ENCODE results near the gene MAD1L1.

MAD1L1 gene

DNA sequence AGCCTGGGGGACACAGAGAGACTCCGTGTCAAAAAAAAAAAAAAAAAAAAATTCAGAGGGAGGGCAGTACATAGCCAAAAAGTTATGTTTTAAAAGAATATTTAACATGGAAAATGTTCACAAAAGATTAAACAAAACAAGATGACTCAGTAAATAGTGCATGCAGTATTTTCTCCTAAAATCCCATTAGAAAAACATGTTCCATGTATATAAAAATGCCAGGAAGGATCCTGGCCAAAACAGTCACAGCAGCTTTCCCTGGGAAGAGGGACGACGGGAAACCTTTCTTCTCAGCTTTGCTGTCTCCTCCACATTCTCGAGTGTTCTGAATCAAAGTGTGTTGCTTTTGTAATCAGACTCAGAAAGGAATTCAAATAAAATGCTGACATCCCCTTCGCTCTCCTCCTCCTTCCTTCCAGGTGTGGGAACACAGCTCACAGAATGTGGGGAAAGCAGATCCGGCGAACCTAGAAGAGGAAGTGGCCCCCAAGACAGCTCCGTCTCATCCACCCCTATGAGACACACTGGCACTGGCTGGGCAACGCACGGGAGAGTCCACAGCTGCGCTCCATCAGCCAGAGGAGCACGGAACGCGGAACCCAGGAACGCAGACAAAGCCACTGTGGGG lies 139.4 kb downstream of the MAD1L1 start:
- CTCF ChIA-PET = interaction anchor here (1.1 kb wide), 1 partner anchor 27 kb away, joined by 4 read pairs; no protein-coding TSS in a partner anchor

DNA sequence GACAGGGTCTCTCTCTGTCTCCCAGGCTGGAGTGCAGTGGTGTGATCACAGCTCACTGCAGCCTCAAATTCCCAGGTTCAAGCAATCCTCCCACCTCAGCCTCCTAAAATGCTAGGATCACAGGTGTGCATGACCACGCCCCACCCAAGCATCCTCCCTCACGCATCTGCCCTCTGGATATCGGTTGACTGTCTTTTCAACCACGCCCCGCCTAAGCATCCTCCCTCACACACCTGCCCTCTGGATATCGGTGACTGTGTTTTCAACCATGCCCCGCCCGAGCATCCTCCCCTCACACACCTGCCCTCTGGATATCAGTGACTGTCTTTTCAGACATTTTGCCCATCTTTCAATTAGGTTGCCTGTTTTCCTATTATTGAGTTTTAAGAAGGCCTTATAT lies 140.5 kb downstream of the MAD1L1 start:
- POLR2A ChIA-PET = no interaction called here
- no peak for DNase-seq
- 89% methylated on average over 8 of the region's 8 CpGs for WGBS (ENCODE audit: insufficient coverage)
- Histone ChIP-seq H3K4me1 (ENCODE audit: control extremely low read depth in 1 of 4, control insufficient read depth in 4 of 4, insufficient read depth in 4 of 4, low read length in 3 of 4) (peaks cover 2 to 36% (median 14%) of the 10 kb centered on the region in 4 experiments), H3K27me3 (replicated peaks in 2 of 5; ENCODE audit: control insufficient read depth in 4 of 5, insufficient read depth in 5 of 5, low read length in 4 of 5) (no peaks in the 10 kb centered on the region), H3K9me3 (ENCODE audit: control extremely low read depth in 1 of 5, control insufficient read depth in 4 of 5, insufficient read depth in 2 of 5, low read depth in 1 of 5, low read length in 4 of 5) (no peaks in the 10 kb centered on the region), H3K36me3 (ENCODE audit: control insufficient read depth in 4 of 4, insufficient read depth in 4 of 4, low read length in 3 of 4) (peaks cover 0 to 12% (median 2%) of the 10 kb centered on the region in 4 experiments), H3K27ac (ENCODE audit: insufficient read depth in 1 of 2, low read depth in 1 of 2, low read length in 2 of 2, poor library complexity in 1 of 2, severe bottlenecking in 2 of 2) (no peak overlapping the region), H3K4me3 (ENCODE audit: control insufficient read depth in 1 of 7, extremely low read depth in 1 of 7, insufficient read depth in 4 of 7, low read depth in 2 of 7, low read length in 6 of 7) (no peak overlapping the region)
- CTCF ChIA-PET = no interaction called here

More for the DNA sequence above, 139.4 kb downstream of the MAD1L1 start:
- WGBS (ENCODE audit: insufficient coverage) = 93% methylated on average over 9 of the region's 15 CpGs
- POLR2A ChIA-PET = no interaction called here
- no peak for DNase-seq
- Histone ChIP-seq H3K27ac (ENCODE audit: insufficient read depth in 1 of 2, low read depth in 1 of 2, low read length in 2 of 2, poor library complexity in 1 of 2, severe bottlenecking in 2 of 2) (no peak overlapping the region), H3K9me3 (ENCODE audit: control extremely low read depth in 1 of 5, control insufficient read depth in 4 of 5, insufficient read depth in 2 of 5, low read depth in 1 of 5, low read length in 4 of 5) (no peaks in the 10 kb centered on the region), H3K4me3 (ENCODE audit: control insufficient read depth in 1 of 7, extremely low read depth in 1 of 7, insufficient read depth in 4 of 7, low read depth in 2 of 7, low read length in 6 of 7) (no peak overlapping the region), H3K4me1 (ENCODE audit: control extremely low read depth in 1 of 4, control insufficient read depth in 4 of 4, insufficient read depth in 4 of 4, low read length in 3 of 4) (peaks cover 0 to 35% (median 4%) of the 10 kb centered on the region in 4 experiments), H3K27me3 (replicated peaks in 2 of 5; ENCODE audit: control insufficient read depth in 4 of 5, insufficient read depth in 5 of 5, low read length in 4 of 5) (no peaks in the 10 kb centered on the region), H3K36me3 (ENCODE audit: control insufficient read depth in 4 of 4, insufficient read depth in 4 of 4, low read length in 3 of 4) (peaks cover 0 to 12% (median 2%) of the 10 kb centered on the region in 4 experiments)

DNA sequence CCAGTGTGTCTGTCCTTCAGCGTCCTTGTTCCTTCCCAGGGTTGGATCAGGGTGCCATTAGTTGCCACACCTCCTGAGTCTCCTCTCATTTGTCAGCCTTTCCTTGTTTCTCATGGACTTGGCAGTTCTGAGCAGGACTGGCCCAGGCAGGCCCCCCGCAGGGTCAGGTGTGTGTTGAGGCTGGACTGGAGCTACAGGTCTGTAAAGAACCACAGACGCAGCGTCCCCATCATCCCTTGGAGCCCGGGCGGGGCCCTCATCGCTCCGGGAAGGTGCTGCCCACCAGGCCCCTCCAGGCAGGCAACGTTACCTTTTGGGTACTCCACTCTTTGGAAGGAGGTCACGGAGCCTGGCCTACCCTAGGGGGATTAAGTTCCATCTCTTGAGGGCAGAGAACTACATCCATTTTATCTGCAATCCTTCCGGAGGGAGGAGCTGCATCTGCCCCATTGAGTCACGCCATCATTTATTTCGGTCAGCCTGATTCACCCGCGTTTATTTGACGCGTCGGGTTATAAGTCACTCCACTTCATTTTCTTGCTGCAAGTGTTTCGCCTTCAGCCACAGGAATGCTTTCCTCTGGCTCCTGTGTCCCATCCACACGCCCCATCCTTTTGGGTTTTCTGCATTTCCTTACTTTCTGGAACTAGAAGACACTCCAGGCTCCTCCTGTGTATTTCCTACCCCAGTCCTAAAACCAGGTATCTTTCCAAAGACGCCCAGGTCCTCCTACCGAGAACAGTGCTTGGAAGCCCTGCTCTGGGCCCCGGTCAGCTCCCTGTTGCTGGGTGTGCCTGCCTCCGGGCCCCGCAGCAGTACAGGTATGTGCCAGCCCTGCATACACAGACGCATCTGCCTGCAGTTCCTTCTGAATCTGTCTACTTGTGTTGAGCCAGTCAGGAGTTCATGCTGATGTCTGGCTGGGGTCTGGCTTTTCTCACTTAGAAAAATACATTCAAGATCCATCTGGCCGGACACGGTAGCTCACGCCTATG lies 141.9 kb downstream of the MAD1L1 start:
- Histone ChIP-seq H3K27ac (ENCODE audit: insufficient read depth in 1 of 2, low read depth in 1 of 2, low read length in 2 of 2, poor library complexity in 1 of 2, severe bottlenecking in 2 of 2) (no peak overlapping the region), H3K27me3 (replicated peaks in 2 of 5; ENCODE audit: control insufficient read depth in 4 of 5, insufficient read depth in 5 of 5, low read length in 4 of 5) (no peaks in the 10 kb centered on the region), H3K4me3 (ENCODE audit: control insufficient read depth in 1 of 7, extremely low read depth in 1 of 7, insufficient read depth in 4 of 7, low read depth in 2 of 7, low read length in 6 of 7) (no peak overlapping the region), H3K9me3 (ENCODE audit: control extremely low read depth in 1 of 5, control insufficient read depth in 4 of 5, insufficient read depth in 2 of 5, low read depth in 1 of 5, low read length in 4 of 5) (no peaks in the 10 kb centered on the region), H3K4me1 (ENCODE audit: control extremely low read depth in 1 of 4, control insufficient read depth in 4 of 4, insufficient read depth in 4 of 4, low read length in 3 of 4) (peaks cover 2 to 36% (median 15%) of the 10 kb centered on the region in 4 experiments), H3K36me3 (ENCODE audit: control insufficient read depth in 4 of 4, insufficient read depth in 4 of 4, low read length in 3 of 4) (peaks cover 0 to 12% (median 2%) of the 10 kb centered on the region in 4 experiments)
- CTCF ChIA-PET = no interaction called here
- 98% methylated on average over 29 of the region's 29 CpGs for WGBS (ENCODE audit: insufficient coverage)
- DNase-seq = no peak
- POLR2A ChIA-PET = no interaction called here

- no peaks in the 10 kb centered on the region for H3K27me3 ChIP-seq (replicated peaks in 2 of 5; ENCODE audit: control insufficient read depth in 4 of 5, insufficient read depth in 5 of 5, low read length in 4 of 5)
- H3K9me3 ChIP-seq (ENCODE audit: control extremely low read depth in 1 of 5, control insufficient read depth in 4 of 5, insufficient read depth in 2 of 5, low read depth in 1 of 5, low read length in 4 of 5) = no peaks in the 10 kb centered on the region
These were observed 143.9 kb downstream of the MAD1L1 start for GRCh38 chr7:2088801-2089200.

GRCh38 chr7:2087744-2088143 lies 145.0 kb downstream of the MAD1L1 start:
- H3K27me3 ChIP-seq (replicated peaks in 2 of 5; ENCODE audit: control insufficient read depth in 4 of 5, insufficient read depth in 5 of 5, low read length in 4 of 5) = no peaks in the 10 kb centered on the region
- CTCF ChIA-PET = interaction anchor here (1.1 to 1.8 kb wide), 2 partner anchors 12 to 17 kb away, joined by 3 to 5 read pairs; no protein-coding TSS in a partner anchor
- DNase-seq = peak; percentile 50 to 90 (median 86)
- peak overlapping the region in 2 of 7 experiments; percentile 14 to 50 for H3K4me3 ChIP-seq (ENCODE audit: control insufficient read depth in 1 of 7, extremely low read depth in 1 of 7, insufficient read depth in 4 of 7, low read depth in 2 of 7, low read length in 6 of 7)
- H3K9me3 ChIP-seq (ENCODE audit: control extremely low read depth in 1 of 5, control insufficient read depth in 4 of 5, insufficient read depth in 2 of 5, low read depth in 1 of 5, low read length in 4 of 5) = no peaks in the 10 kb centered on the region
- peaks cover 2 to 34% (median 30%) of the 10 kb centered on the region in 4 experiments for H3K4me1 ChIP-seq (ENCODE audit: control extremely low read depth in 1 of 4, control insufficient read depth in 4 of 4, insufficient read depth in 4 of 4, low read length in 3 of 4)
- POLR2A ChIA-PET = no interaction called here
- 8% methylated on average over 1 of the region's 11 CpGs for WGBS (ENCODE audit: insufficient coverage)
- no peak overlapping the region for H3K27ac ChIP-seq (ENCODE audit: insufficient read depth in 1 of 2, low read depth in 1 of 2, low read length in 2 of 2, poor library complexity in 1 of 2, severe bottlenecking in 2 of 2)
- H3K36me3 ChIP-seq (ENCODE audit: control insufficient read depth in 4 of 4, insufficient read depth in 4 of 4, low read length in 3 of 4) = peaks cover 0 to 21% (median 2%) of the 10 kb centered on the region in 4 experiments

More at GRCh38 chr7:2088801-2089200, 143.9 kb downstream of the MAD1L1 start:
- H3K36me3 ChIP-seq (ENCODE audit: control insufficient read depth in 4 of 4, insufficient read depth in 4 of 4, low read length in 3 of 4) = peaks cover 0 to 15% (median 2%) of the 10 kb centered on the region in 4 experiments
- H3K4me3 ChIP-seq (ENCODE audit: control insufficient read depth in 1 of 7, extremely low read depth in 1 of 7, insufficient read depth in 4 of 7, low read depth in 2 of 7, low read length in 6 of 7) = no peak overlapping the region
- CTCF ChIA-PET = interaction anchor here (1.8 kb wide), 1 partner anchor 11 kb away, joined by 5 read pairs; no protein-coding TSS in a partner anchor
- H3K4me1 ChIP-seq (ENCODE audit: control extremely low read depth in 1 of 4, control insufficient read depth in 4 of 4, insufficient read depth in 4 of 4, low read length in 3 of 4) = peaks cover 2 to 34% (median 27%) of the 10 kb centered on the region in 4 experiments
- WGBS (ENCODE audit: insufficient coverage) = 97% methylated on average over 14 of the region's 15 CpGs
- H3K27ac ChIP-seq (ENCODE audit: insufficient read depth in 1 of 2, low read depth in 1 of 2, low read length in 2 of 2, poor library complexity in 1 of 2, severe bottlenecking in 2 of 2) = no peak overlapping the region
- DNase-seq = no peak
- POLR2A ChIA-PET = no interaction called here

DNA sequence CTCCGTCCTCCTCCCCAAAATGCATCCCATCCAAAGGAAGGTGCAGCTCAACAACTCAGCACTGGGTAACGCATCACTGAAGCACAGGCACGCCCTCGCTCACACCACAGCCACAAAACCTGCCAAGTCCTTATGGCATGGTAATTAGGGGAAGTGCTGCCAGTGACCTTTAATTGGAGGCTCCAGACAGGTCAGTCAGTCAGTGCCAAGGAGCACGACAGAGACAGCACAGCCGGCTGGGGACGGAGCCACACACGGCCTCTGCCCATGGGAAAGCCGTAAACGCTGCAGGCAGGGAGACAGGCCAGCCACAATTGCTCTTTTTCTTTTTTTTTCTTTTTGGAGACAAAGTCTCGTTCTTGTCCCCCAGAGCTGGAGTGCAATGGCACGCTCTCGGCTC lies 146.5 kb downstream of the MAD1L1 start:
- H3K27ac ChIP-seq (ENCODE audit: insufficient read depth in 1 of 2, low read depth in 1 of 2, low read length in 2 of 2, poor library complexity in 1 of 2, severe bottlenecking in 2 of 2) = no peak overlapping the region
- peaks cover 0 to 23% (median 2%) of the 10 kb centered on the region in 4 experiments for H3K36me3 ChIP-seq (ENCODE audit: control insufficient read depth in 4 of 4, insufficient read depth in 4 of 4, low read length in 3 of 4)
- H3K4me3 ChIP-seq (ENCODE audit: control insufficient read depth in 1 of 7, extremely low read depth in 1 of 7, insufficient read depth in 4 of 7, low read depth in 2 of 7, low read length in 6 of 7) = no peak overlapping the region
- POLR2A ChIA-PET = no interaction called here
- peak in 1 of 3 donors; percentile 31 for DNase-seq
- WGBS (ENCODE audit: insufficient coverage) = 94% methylated on average over 10 of the region's 13 CpGs
- H3K4me1 ChIP-seq (ENCODE audit: control extremely low read depth in 1 of 4, control insufficient read depth in 4 of 4, insufficient read depth in 4 of 4, low read length in 3 of 4) = peaks cover 2 to 34% (median 30%) of the 10 kb centered on the region in 4 experiments
- no peaks in the 10 kb centered on the region for H3K27me3 ChIP-seq (replicated peaks in 2 of 5; ENCODE audit: control insufficient read depth in 4 of 5, insufficient read depth in 5 of 5, low read length in 4 of 5)
- CTCF ChIA-PET = interaction anchor here (1.0 kb wide), 1 partner anchor 15 kb away, joined by 3 read pairs; no protein-coding TSS in a partner anchor
- H3K9me3 ChIP-seq (ENCODE audit: control extremely low read depth in 1 of 5, control insufficient read depth in 4 of 5, insufficient read depth in 2 of 5, low read depth in 1 of 5, low read length in 4 of 5) = no peaks in the 10 kb centered on the region

All from common myeloid progenitor, CD34-positive (primary cell).